Thyroid gland (tissue), 4 donors: Measurements from ENCODE around the gene CACNA1G.

Source experiments
- POLR2A ChIP-seq, 2 donors: fragments of 450-650 bp; IDR thresholded peaks; one replicate each; pipeline ENCODE4 v1.6.1; 2017; ENCODE audit warnings: antibody characterized with exemption in 2 of 2, mild to moderate bottlenecking in 2 of 2, moderate library complexity in 1 of 2
- TF ChIP-seq, protein P1 (sequence below), 6 experiments: fragments of 200-600 bp in 3 of 6; fragments of 450-650 bp in 3 of 6; sonication (generic) in 3 of 6; IDR thresholded peaks; one replicate each; pipeline ENCODE4 v1.5.1; 2016 to 2019; ENCODE audit warnings: antibody characterized with exemption in 6 of 6, mild to moderate bottlenecking in 2 of 6, inconsistent platforms in 1 of 6, moderate library complexity in 1 of 6

GRCh38 chr17:50520483-50520882 is 40.0 kb upstream of the CACNA1G start:
- no peak for TF ChIP-seq POLR2A (IDR thresholded peaks at IDR 0.05)
- TF ChIP-seq, protein P1, sequence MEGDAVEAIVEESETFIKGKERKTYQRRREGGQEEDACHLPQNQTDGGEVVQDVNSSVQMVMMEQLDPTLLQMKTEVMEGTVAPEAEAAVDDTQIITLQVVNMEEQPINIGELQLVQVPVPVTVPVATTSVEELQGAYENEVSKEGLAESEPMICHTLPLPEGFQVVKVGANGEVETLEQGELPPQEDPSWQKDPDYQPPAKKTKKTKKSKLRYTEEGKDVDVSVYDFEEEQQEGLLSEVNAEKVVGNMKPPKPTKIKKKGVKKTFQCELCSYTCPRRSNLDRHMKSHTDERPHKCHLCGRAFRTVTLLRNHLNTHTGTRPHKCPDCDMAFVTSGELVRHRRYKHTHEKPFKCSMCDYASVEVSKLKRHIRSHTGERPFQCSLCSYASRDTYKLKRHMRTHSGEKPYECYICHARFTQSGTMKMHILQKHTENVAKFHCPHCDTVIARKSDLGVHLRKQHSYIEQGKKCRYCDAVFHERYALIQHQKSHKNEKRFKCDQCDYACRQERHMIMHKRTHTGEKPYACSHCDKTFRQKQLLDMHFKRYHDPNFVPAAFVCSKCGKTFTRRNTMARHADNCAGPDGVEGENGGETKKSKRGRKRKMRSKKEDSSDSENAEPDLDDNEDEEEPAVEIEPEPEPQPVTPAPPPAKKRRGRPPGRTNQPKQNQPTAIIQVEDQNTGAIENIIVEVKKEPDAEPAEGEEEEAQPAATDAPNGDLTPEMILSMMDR (IDR thresholded peaks at IDR 0.05): no peak
